WTC11 (cell line): ENCODE data around the gene MRPL11. TPM values are rescaled to one million over a fixed set of nuclear protein-coding genes. Genes with fewer than 3 reads are reported as not detected.

Source experiments
- AFF4 ChIP-seq: sonication (generic); formaldehyde crosslinking; IDR thresholded peaks from 2 replicates; pipeline ENCODE4 v1.8.1; 2023; ENCODE audit warnings: mild to moderate bottlenecking, missing genetic modification reagents, borderline replicate concordance
- ATF2 ChIP-seq: sonication (generic); formaldehyde crosslinking; IDR thresholded peaks from 2 replicates; pipeline ENCODE4 v1.8.1; 2022; ENCODE audit warnings: low read depth, missing genetic modification reagents, borderline replicate concordance
- CBFB ChIP-seq: sonication (generic); formaldehyde crosslinking; IDR thresholded peaks from 2 replicates; pipeline ENCODE4 v1.8.1; 2022; ENCODE audit warnings: mild to moderate bottlenecking, low read depth, missing genetic modification reagents
- E2F4 ChIP-seq: sonication (generic); formaldehyde crosslinking; IDR thresholded peaks from 2 replicates; pipeline ENCODE4 v1.8.1; 2022; ENCODE audit warnings: low read depth, mild to moderate bottlenecking, moderate library complexity, missing genetic modification reagents, borderline replicate concordance
- FOXP4 ChIP-seq: sonication (generic); formaldehyde crosslinking; IDR thresholded peaks from 2 replicates; pipeline ENCODE4 v1.8.0; 2022; ENCODE audit warnings: mild to moderate bottlenecking, missing genetic modification reagents
- GRHL2 ChIP-seq: fragments of 250-450 bp; sonication (Bioruptor Pico); IDR thresholded peaks from 2 replicates; pipeline ENCODE4 v1.8.0; 2022; ENCODE audit warnings: mild to moderate bottlenecking, moderate library complexity; ENCODE audit not compliant: insufficient replicate concordance, severe bottlenecking
- JUN ChIP-seq: sonication (generic); formaldehyde crosslinking; IDR thresholded peaks from 2 replicates; pipeline ENCODE4 v1.8.0; 2023; ENCODE audit warnings: mild to moderate bottlenecking, missing genetic modification reagents
- MYBL2 ChIP-seq: sonication (generic); formaldehyde crosslinking; IDR thresholded peaks from 2 replicates; pipeline ENCODE4 v1.8.1; 2023; ENCODE audit warnings: mild to moderate bottlenecking, moderate library complexity, missing genetic modification reagents
- NR1H2 ChIP-seq: sonication (generic); formaldehyde crosslinking; IDR thresholded peaks from 2 replicates; pipeline ENCODE4 v1.9.0; 2021; ENCODE audit warnings: mild to moderate bottlenecking, moderate library complexity, missing genetic modification reagents
- PRDM15 ChIP-seq: sonication (generic); formaldehyde crosslinking; IDR thresholded peaks from 2 replicates; pipeline ENCODE4 v1.8.0; 2022; ENCODE audit warnings: missing genetic modification reagents
- ZBTB43 ChIP-seq: sonication (generic); formaldehyde crosslinking; IDR thresholded peaks from 2 replicates; pipeline ENCODE4 v1.8.1; 2023; ENCODE audit warnings: mild to moderate bottlenecking, missing genetic modification reagents
- total RNA-seq: library from RNA; stranded (reverse); gene quantifications from 3 replicates; pipeline ENCODE4 v1.2.3, GENCODE V29; 2021

The MRPL11 gene
- total RNA-seq, 1 experiment from 2014 or later, result 137 TPM

- TF ChIP-seq FOXP4 (CRISPR knock-in tag) (no peak), CBFB (no peak), AFF4 (no peak), NR1H2 (no peak), GRHL2 (CRISPR knock-in tag) (no peak), MYBL2 (CRISPR knock-in tag) (no peak), JUN (CRISPR knock-in tag) (no peak), E2F4 (CRISPR knock-in tag) (no peak), ATF2 (CRISPR knock-in tag) (no peak), ZBTB43 (CRISPR knock-in tag) (no peak), PRDM15 (CRISPR knock-in tag) (no peak)
- TF ChIP-seq, all 79 proteins: peak for 0
These were observed 20.6 kb upstream of the MRPL11 start (continued) for GRCh38 chr11:66459138-66459778.
